NCI-H345 treated with DMSO at 0.1 percent for 48 hours (cell line): ENCODE measurements around the gene IL1A.

ENCODE experiments used
- DNase-seq: peaks from one replicate; lab custom pipeline; 2025; ENCODE audit not compliant: unreplicated experiment; lab: John Stamatoyannopoulos, UW

The IL1A gene

GRCh38 chr2:112728029-112728362 lies 56.3 kb downstream of the IL1A start:
- DNase-seq: no peak

DNA sequence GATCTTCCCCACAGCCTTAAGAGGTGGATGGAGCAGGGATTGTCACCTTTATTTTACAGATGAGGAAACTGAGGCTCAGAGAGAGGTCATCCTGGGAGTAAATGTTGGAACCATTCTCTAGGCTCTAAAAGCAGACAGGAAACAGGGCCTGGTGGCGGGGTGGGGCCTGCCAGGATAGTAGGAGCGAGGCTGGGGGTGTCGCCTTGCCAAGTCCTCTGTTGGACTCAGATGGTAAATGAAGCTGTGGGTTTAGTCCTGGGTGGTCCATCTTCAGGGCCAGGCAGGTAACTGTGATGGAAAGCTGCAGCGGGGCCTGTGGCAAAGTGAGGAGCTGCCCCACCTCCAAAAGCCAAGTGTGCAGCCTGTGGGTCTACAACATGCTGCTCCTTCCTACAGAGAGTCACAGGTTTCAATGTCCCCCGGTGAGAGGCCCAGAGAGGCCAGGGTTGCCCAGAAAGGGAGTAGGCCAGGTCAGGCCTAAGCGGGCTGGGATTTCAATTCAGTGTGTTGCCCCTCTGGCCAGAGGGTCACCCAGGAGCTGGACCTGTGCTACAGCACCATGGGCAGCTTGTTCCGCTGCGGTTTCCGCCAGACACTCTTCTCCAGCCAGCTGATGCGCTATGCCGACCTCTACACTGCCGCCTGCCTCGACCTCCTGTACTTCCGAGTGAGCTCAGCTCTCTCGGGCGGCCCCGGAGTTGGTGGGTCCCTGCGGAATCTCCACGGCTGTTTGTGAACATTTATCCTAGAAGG lies 56.8 kb downstream of the IL1A start:
- DNase-seq: no peak

GRCh38 chr2:112726487-112727190 lies 57.7 kb downstream of the IL1A start:
- DNase-seq: peak; percentile 74

- no peak for DNase-seq
These were observed 58.5 kb downstream of the IL1A start for GRCh38 chr2:112725545-112726457.

DNA sequence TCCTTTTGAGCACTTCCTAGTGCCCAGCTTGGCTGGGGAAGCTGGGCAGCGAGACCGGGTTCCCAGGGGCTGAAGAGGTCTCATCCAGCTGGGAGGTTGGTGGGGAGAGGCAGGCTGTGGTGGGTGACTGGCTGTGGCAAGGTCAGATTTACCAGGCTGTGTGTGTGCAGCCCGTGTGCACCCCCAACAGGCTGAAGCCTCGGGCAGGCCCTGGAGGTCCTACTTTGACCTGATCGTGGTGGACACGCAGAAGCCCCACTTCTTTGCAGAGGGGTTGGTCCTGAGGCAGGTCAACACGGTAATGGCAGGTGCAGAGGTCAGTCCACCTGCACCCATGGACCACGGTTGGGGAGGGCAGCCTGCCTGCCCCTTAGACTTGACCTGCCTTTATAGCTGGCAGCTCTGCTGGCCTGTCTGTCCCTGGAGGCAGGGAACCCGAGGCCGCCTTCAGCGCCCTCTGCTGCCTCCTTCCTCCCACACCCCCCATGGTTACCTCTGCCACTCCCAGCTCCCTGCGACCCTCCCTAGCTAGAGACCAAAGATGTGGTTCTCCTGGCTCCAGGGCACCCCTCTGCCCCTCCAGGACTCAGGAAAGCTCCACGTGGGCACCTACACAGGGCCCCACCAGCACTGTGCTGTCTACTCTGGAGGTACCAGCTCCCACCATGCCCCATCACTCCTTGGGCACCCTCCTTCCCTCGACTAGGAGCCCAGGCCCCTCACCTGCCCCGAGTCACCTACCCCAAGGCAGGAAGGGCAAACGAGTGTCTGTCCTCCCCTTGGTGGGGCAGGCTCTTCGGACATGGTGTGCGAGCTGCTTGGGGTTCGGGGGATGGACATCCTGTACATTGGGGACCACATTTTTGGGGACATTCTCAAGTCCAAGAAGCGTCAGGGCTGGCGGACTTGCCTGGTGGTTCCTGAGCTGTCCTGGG lies 59.4 kb downstream of the IL1A start:
- no peak for DNase-seq

DNA sequence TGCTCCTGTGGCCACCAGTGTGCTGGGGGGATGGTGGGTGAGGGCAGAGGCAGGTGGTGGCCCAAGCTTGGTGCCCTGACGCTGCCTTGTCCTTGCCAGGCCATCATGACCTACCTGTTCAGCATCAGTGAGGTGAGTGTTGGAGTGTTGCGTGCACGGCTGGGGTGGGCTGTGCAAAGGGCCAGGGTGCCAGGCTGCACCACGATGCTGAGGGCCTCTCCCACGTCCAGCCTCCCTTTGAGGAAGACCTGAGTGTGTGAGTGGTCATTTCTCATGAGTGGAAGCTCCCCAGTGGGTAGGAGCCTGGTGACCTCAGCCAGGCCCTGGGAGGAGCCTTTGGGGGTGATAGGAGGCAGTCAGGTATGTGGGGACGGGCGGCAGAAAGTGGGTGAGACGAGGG lies 60.3 kb downstream of the IL1A start:
- no peak for DNase-seq
